ENCODE data around the gene ADAP1. TPM values are rescaled to one million over a fixed set of nuclear protein-coding genes. Genes with fewer than 3 reads are reported as not detected.

The ADAP1 gene
- total RNA-seq, 2 donors from 2014 or later: 19.7 to 19.8 TPM

DNA sequence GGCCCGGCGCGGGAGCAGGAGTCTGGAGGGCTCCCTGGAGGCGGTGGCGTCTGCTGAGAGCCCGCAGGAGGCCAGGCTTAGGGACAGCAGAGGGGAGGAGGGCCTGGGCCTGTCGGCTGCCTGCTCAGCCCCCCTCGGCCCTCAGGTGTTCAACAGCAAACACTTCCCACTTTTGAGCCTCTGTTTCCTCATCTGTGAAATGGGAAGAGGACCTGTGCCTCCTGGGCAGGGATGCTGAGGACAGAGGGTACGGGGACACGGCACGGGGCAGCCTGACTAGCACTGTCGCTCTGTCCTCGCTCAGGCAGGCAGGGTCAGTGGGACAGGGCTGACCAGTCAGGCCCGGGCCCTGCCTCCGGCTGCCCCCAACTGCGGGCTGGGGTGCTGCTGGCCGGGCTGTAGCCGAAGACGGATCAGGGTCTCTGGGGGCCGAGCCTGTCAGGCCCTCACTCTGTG, 29.2 kb upstream of the ADAP1 start:
- Histone ChIP-seq H3K36me3 (replicated peaks in 1 of 2; ENCODE audit: insufficient read depth in 1 of 2, low read depth in 2 of 2) (no peaks in the 10 kb centered on the region), H3K27me3 (no peaks in the 10 kb centered on the region), H3K9me3 (no peaks in the 10 kb centered on the region), H3K27ac (no peak overlapping the region), H3K4me1 (peaks cover 38% of the 10 kb centered on the region), H3K4me3 (no peak overlapping the region)
- WGBS, 2 donors: 87% methylated on average over 16 of the region's 20 CpGs; no CpG with 5 or more reads in 1 of the 2 donors
- TF ChIP-seq, protein P1, sequence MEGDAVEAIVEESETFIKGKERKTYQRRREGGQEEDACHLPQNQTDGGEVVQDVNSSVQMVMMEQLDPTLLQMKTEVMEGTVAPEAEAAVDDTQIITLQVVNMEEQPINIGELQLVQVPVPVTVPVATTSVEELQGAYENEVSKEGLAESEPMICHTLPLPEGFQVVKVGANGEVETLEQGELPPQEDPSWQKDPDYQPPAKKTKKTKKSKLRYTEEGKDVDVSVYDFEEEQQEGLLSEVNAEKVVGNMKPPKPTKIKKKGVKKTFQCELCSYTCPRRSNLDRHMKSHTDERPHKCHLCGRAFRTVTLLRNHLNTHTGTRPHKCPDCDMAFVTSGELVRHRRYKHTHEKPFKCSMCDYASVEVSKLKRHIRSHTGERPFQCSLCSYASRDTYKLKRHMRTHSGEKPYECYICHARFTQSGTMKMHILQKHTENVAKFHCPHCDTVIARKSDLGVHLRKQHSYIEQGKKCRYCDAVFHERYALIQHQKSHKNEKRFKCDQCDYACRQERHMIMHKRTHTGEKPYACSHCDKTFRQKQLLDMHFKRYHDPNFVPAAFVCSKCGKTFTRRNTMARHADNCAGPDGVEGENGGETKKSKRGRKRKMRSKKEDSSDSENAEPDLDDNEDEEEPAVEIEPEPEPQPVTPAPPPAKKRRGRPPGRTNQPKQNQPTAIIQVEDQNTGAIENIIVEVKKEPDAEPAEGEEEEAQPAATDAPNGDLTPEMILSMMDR (IDR thresholded peaks at IDR 0.05): no peak
- no peak for TF ChIP-seq POLR2A (IDR thresholded peaks at IDR 0.05)
- no peak for ATAC-seq
- no peak for DNase-seq
- intact Hi-C loops (cut with DNase I): no loop called here

DNA sequence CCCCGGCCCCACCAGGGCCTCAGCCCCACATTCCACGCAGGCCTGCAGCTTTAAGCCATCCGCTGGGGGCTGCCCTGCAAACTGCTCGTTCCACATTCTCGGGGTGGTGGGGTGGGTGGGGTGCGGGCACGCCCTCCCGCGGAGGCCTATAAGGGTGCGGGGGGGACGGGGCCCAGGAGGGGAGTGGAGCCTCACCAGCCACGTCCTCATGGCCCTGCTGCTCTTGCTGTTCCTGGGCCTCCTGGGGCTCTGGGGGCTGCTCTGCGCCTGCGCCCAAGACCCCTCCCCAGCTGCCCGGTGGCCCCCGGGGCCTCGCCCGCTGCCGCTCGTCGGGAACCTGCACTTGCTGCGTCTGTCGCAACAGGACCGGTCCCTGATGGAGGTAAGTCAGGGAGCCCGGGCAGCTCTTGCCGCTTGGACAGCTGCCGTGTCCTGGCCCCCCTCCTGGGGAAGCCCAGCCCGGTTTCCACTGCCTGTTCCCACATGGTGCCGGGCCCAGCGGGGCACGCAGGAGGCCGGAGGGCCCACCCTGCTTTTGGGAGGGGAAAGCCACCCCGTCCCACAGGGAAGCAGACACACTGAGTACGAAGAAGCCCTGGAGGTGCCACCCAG, 28.6 kb upstream of the ADAP1 start, which contains the start of gene CYP2W1:
TSS of gene CYP2W1 (plus strand) at position 178 of the 612 bp plus-strand sequence. CDS start at position 209, 31 bp downstream.
- 63% methylated on average over 34 of the region's 34 CpGs; no CpG with 5 or more reads in 1 of the 2 donors for WGBS, 2 donors
- Histone ChIP-seq H3K4me3 (no peak within 1 kb of the TSS), H3K27ac (no peak within 1 kb of the TSS), H3K36me3 (replicated peaks in 1 of 2; ENCODE audit: insufficient read depth in 1 of 2, low read depth in 2 of 2) (no peaks in the 10 kb centered on the region), H3K27me3 (no peaks in the 10 kb centered on the region), H3K9me3 (no peaks in the 10 kb centered on the region), H3K4me1 (peaks cover 38% of the 10 kb centered on the region)
- intact Hi-C loops (cut with DNase I): no loop called here
- ATAC-seq (no peak), DNase-seq (no peak)
- TF ChIP-seq POLR2A (IDR thresholded peaks at IDR 0.05): no peak
- TF ChIP-seq, protein P1 (IDR thresholded peaks at IDR 0.05): no peak

DNA sequence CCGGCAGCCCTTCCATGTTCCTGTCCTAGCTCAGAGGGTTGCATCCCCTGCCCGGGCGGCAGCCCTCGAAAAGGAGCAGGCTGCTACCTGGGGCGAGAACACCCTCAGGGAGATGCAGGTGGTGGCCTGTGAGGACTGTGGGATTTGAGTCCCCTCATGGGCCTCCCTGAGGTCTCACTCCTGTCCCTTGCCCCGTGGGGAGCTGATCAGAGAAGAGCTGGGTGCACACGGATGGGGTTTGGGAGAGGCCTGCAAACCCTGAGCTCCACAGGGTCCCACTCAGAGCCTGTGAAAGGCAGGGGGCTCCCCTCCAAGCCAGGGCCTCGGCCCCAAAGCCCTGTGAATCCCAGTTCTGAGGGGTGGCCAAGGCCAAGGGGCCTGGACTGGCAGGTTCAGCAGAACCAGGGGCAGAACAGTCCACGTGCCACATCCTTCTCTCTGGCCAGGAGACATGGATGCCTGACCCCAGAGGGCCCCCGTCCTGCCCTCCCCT, 28.1 kb upstream of the ADAP1 start:
- H3K4me3 ChIP-seq: no peak overlapping the region
- TF ChIP-seq POLR2A (IDR thresholded peaks at IDR 0.05): no peak
- TF ChIP-seq, protein P1 (IDR thresholded peaks at IDR 0.05): no peak
- H3K4me1 ChIP-seq: peaks cover 38% of the 10 kb centered on the region
- whole genome bisulfite sequencing, 2 donors: 65 to 90% methylated on average over 2 to 9 of the region's 10 CpGs
- DNase-seq (no peak), ATAC-seq (no peak)
- intact Hi-C loops (cut with DNase I): no loop called here
- H3K27ac ChIP-seq: no peak overlapping the region
- no peaks in the 10 kb centered on the region for H3K36me3 ChIP-seq (replicated peaks in 1 of 2; ENCODE audit: insufficient read depth in 1 of 2, low read depth in 2 of 2)
- no peaks in the 10 kb centered on the region for H3K27me3 ChIP-seq
- H3K9me3 ChIP-seq: no peaks in the 10 kb centered on the region

DNA sequence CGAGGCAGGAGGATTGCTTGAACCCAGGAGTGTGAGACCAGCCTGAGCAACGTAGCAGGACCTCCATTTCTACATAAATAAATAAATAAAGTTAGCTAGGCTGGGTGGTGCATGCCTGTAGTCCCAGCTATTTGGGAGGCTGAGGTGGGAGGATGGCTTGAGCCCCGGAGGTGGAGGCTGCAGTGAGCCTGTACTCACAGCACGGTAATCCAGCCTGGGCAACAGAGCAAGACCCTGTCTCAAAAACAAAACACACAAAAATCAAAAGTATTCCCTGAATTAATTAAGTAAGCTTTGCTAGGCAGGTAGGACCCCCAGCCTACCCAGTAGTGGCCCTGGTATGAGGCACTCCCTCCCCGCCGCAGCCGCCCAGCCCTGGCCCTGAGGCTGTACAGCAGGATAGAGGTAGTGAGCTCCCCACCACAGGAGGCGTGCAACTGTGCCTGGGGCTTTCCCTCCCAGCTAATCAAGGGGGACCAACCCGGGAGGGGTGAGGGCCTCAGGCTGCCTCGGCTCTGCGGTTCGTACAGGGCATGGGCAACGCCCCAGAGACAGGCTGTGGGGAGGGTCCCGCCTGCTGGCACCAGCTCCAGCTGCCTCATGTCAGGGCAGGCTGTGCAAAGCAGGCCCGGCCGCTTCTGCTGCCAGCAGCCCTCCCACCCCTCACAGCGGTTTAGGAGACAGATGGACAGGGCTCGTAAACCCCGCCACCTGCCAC, 27.5 kb upstream of the ADAP1 start:
- H3K36me3 ChIP-seq (replicated peaks in 1 of 2; ENCODE audit: insufficient read depth in 1 of 2, low read depth in 2 of 2): no peaks in the 10 kb centered on the region
- DNase-seq: no peak
- no peak for ATAC-seq
- WGBS, 2 donors: 72 to 85% methylated on average over 9 to 19 of the region's 19 CpGs
- no peaks in the 10 kb centered on the region for H3K27me3 ChIP-seq
- TF ChIP-seq, protein P1 (IDR thresholded peaks at IDR 0.05): no peak
- TF ChIP-seq POLR2A (IDR thresholded peaks at IDR 0.05): no peak
- H3K4me1 ChIP-seq: peaks cover 39% of the 10 kb centered on the region
- intact Hi-C loops (cut with DNase I): no loop called here
- H3K9me3 ChIP-seq: no peaks in the 10 kb centered on the region
- H3K4me3 ChIP-seq: no peak overlapping the region
- H3K27ac ChIP-seq: no peak overlapping the region
